ENCODE results near the gene EDA. TPM values are rescaled to one million over a fixed set of nuclear protein-coding genes. Genes with fewer than 3 reads are reported as not detected.

The EDA gene
- total RNA-seq, 1 experiment from 2014 or later: 0.98 TPM

DNA sequence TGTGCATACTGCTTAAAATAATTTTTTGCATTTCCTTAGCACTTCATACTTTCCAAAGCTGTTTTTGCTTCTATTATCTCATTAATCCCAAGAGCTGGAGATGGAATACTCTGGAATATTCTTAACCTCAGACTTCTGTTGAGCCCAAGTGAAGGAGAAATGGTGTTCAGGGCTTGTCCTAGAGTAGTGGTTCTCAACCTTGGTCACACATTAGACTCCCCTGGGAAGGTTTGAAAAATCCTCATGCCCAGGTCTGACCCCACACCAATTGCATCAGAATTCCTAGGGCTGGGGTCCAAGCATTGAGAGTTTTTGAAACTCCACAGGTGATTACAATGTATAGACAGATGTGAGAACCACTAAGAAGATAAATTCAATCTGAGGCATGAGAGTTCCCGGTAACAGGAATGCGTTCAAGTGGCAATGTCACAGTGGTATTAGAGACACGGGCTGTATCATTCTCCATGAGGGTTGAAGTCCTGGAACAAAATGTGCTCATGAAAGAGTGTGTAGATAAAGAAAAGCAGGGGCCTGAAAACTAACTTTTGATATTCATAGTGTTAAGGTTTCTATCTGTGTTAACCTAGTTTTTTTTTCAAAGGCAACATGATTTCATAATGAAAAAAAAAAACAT lies 385.9 kb downstream of the EDA start:
- no peak overlapping the region for H3K4me3 ChIP-seq (ENCODE audit: low read depth, low read length)
- Mint-ChIP-seq H3K27me3 (ENCODE audit: insufficient read depth, unreplicated experiment) (no peaks in the 10 kb centered on the region), H3K36me3 (ENCODE audit: insufficient read depth, unreplicated experiment) (no peaks in the 10 kb centered on the region), H3K4me1 (ENCODE audit: low read depth, unreplicated experiment) (no peaks in the 10 kb centered on the region), H3K9me3 (ENCODE audit: unreplicated experiment) (no peaks in the 10 kb centered on the region), H3K4me3 (ENCODE audit: unreplicated experiment) (no peak overlapping the region), H3K27ac (ENCODE audit: unreplicated experiment) (no peak overlapping the region)
- H3K9me3 ChIP-seq: no peaks in the 10 kb centered on the region
- H3K27me3 ChIP-seq (replicated peaks; ENCODE audit: control insufficient read depth, insufficient read depth, low read length): no peaks in the 10 kb centered on the region
- BruUV-seq (replicated peaks): no TSS peak
- H3K4me1 ChIP-seq: no peaks in the 10 kb centered on the region
- H3K36me3 ChIP-seq (ENCODE audit: control insufficient read depth, insufficient read depth, low read length): no peaks in the 10 kb centered on the region
- TF ChIP-seq, protein P1, sequence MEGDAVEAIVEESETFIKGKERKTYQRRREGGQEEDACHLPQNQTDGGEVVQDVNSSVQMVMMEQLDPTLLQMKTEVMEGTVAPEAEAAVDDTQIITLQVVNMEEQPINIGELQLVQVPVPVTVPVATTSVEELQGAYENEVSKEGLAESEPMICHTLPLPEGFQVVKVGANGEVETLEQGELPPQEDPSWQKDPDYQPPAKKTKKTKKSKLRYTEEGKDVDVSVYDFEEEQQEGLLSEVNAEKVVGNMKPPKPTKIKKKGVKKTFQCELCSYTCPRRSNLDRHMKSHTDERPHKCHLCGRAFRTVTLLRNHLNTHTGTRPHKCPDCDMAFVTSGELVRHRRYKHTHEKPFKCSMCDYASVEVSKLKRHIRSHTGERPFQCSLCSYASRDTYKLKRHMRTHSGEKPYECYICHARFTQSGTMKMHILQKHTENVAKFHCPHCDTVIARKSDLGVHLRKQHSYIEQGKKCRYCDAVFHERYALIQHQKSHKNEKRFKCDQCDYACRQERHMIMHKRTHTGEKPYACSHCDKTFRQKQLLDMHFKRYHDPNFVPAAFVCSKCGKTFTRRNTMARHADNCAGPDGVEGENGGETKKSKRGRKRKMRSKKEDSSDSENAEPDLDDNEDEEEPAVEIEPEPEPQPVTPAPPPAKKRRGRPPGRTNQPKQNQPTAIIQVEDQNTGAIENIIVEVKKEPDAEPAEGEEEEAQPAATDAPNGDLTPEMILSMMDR (IDR thresholded peaks at IDR 0.05; ENCODE audit: insufficient read depth in 1 of 2, low read depth in 1 of 2, low read length in 1 of 2, severe bottlenecking in 1 of 2, unreplicated experiment in 1 of 2): no peak
- intact Hi-C loops (cut with micrococcal nuclease; ENCODE audit: unreplicated experiment): no loop called here
- no peak for DNase-seq
- ChIA-PET CTCF (no interaction called here), POLR2A (no interaction called here)

DNA sequence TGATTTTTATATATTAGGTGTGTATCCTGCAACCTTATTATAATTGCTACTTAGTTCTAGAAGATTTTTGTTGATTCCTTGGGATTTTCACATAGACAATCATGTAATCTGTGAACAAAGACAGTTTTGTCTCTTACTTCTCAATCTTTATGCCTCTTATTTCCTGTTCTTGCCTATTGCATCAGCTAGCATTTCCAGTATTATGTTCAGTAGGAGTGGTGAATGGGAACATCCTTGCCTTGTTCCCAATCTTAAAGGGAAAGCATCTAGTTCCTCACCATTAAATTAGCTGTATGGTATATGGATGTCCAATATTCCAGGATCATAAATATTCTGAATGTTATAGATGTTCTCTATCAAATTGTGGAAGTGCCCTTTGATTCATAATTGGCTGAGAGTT lies 392.0 kb downstream of the EDA start:
- no peak overlapping the region for H3K27ac Mint-ChIP-seq (ENCODE audit: unreplicated experiment)
- H3K4me1 ChIP-seq: no peaks in the 10 kb centered on the region
- BruUV-seq (replicated peaks): no TSS peak

DNA sequence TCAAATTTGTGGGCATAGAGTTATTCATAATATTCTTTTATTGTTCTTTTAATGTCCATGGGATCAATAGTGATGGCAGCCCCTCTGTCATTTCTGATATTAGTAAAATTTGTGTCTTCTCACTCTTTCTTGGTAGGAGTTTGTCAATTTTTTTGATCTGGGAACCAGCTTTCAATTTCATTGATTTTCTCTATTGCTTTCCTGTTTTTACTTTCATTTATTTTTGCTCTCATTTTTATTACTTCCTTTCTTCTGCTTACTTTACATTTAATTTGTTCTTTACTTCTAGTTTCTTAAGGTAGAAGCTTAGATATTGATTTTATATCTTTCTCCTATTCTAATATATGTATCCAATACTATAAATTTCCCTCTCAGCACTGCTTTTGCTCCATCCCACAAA lies 393.1 kb downstream of the EDA start:
- intact Hi-C loops (cut with micrococcal nuclease; ENCODE audit: unreplicated experiment): no loop called here
- CTCF ChIA-PET: no interaction called here

More for the DNA sequence above, 392.0 kb downstream of the EDA start:
- TF ChIP-seq, protein P1 (IDR thresholded peaks at IDR 0.05; ENCODE audit: insufficient read depth in 1 of 2, low read depth in 1 of 2, low read length in 1 of 2, severe bottlenecking in 1 of 2, unreplicated experiment in 1 of 2): no peak
- H3K27me3 Mint-ChIP-seq (ENCODE audit: insufficient read depth, unreplicated experiment): peaks cover 2% of the 10 kb centered on the region
- no peaks in the 10 kb centered on the region for H3K9me3 Mint-ChIP-seq (ENCODE audit: unreplicated experiment)
- H3K4me3 Mint-ChIP-seq (ENCODE audit: unreplicated experiment): no peak overlapping the region
- CTCF ChIA-PET: no interaction called here
- no peaks in the 10 kb centered on the region for H3K4me1 Mint-ChIP-seq (ENCODE audit: low read depth, unreplicated experiment)
- no peak overlapping the region for H3K4me3 ChIP-seq (ENCODE audit: low read depth, low read length)
- H3K36me3 Mint-ChIP-seq (ENCODE audit: insufficient read depth, unreplicated experiment): no peaks in the 10 kb centered on the region
- DNase-seq: no peak
- H3K9me3 ChIP-seq: no peaks in the 10 kb centered on the region
- POLR2A ChIA-PET: no interaction called here
- intact Hi-C loops (cut with micrococcal nuclease; ENCODE audit: unreplicated experiment): no loop called here
- H3K36me3 ChIP-seq (ENCODE audit: control insufficient read depth, insufficient read depth, low read length): no peaks in the 10 kb centered on the region
- no peaks in the 10 kb centered on the region for H3K27me3 ChIP-seq (replicated peaks; ENCODE audit: control insufficient read depth, insufficient read depth, low read length)

More for the DNA sequence above, 393.1 kb downstream of the EDA start:
- no peak for DNase-seq
- Mint-ChIP-seq H3K27ac (ENCODE audit: unreplicated experiment) (no peak overlapping the region), H3K36me3 (ENCODE audit: insufficient read depth, unreplicated experiment) (no peaks in the 10 kb centered on the region), H3K27me3 (ENCODE audit: insufficient read depth, unreplicated experiment) (peaks cover 2% of the 10 kb centered on the region), H3K4me3 (ENCODE audit: unreplicated experiment) (no peak overlapping the region), H3K4me1 (ENCODE audit: low read depth, unreplicated experiment) (no peaks in the 10 kb centered on the region), H3K9me3 (ENCODE audit: unreplicated experiment) (no peaks in the 10 kb centered on the region)
- no TSS peak for BruUV-seq (replicated peaks)
- TF ChIP-seq, protein P1 (IDR thresholded peaks at IDR 0.05; ENCODE audit: insufficient read depth in 1 of 2, low read depth in 1 of 2, low read length in 1 of 2, severe bottlenecking in 1 of 2, unreplicated experiment in 1 of 2): no peak
- Histone ChIP-seq H3K4me1 (no peaks in the 10 kb centered on the region), H3K36me3 (ENCODE audit: control insufficient read depth, insufficient read depth, low read length) (no peaks in the 10 kb centered on the region), H3K27me3 (replicated peaks; ENCODE audit: control insufficient read depth, insufficient read depth, low read length) (no peaks in the 10 kb centered on the region), H3K9me3 (no peaks in the 10 kb centered on the region), H3K4me3 (ENCODE audit: low read depth, low read length) (no peak overlapping the region)
- POLR2A ChIA-PET: no interaction called here

All from Caco-2 (cell line).